T-helper 17 cell (primary cell): ENCODE data around the gene CLSTN2. TPM values are rescaled to one million over a fixed set of nuclear protein-coding genes. Genes with fewer than 3 reads are reported as not detected.

Experiments
- ATAC-seq: fragments of 150-1000 bp; cut with Tn5 transposase; 2 replicates; pipeline ENCODE4 v1.10.0; 2021; ENCODE audit warnings: mild to moderate bottlenecking, moderate library complexity
- DNase-seq, 3 donors: peaks; one replicate each; pipeline versions ENCODE4 v3.0.0 to v3.0.0-alpha.2; 2020 to 2021
- H3K9me3 ChIP-seq: one replicate; pipeline ENCODE4 v1.7.0; 2013; ENCODE audit warnings: low read length, mild to moderate bottlenecking; ENCODE audit not compliant: control insufficient read depth, poor library complexity, severe bottlenecking
- H3K27ac Mint-ChIP-seq: one replicate; pipeline ENCODE4 v1.8.0; 2022; ENCODE audit warnings: mild to moderate bottlenecking, moderate library complexity, mixed read lengths
- H3K27me3 Mint-ChIP-seq: one replicate; pipeline ENCODE4 v1.8.0; 2022; ENCODE audit warnings: mixed read lengths
- H3K36me3 Mint-ChIP-seq: one replicate; pipeline ENCODE4 v1.8.0; 2022; ENCODE audit warnings: low read depth, mixed read lengths
- H3K4me1 Mint-ChIP-seq: one replicate; pipeline ENCODE4 v1.8.0; 2022; ENCODE audit warnings: mild to moderate bottlenecking, mixed read lengths
- H3K4me3 Mint-ChIP-seq: one replicate; pipeline ENCODE4 v1.8.0; 2022; ENCODE audit warnings: mild to moderate bottlenecking, moderate library complexity, mixed read lengths
- total RNA-seq, 4 donors: library from RNA in 2 of 4; stranded (reverse) in 2 of 4; gene quantifications; one replicate each; pipeline ENCODE4 v1.2.3 and lab custom pipeline; 2022 to 2026

The CLSTN2 gene
- total RNA-seq, 2 donors from 2014 or later: not detected

DNA sequence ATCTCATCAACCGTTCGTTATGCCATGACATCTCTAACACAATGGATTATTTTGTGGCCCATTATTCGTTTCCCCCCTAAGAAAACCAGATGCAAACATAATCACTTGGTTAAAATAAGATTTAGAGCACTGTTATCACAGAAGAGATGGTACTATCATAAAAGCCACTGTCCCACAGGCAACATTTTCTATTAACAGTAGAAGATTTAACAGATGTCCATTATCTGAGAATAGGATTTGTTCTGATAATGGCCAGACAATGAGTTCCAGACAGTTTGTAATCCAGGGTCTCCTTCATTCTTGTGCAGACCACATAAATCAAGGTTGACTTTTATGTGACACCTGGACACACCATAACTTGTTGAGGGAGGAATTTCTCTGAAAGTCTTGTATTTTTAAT lies 153.1 kb downstream of the CLSTN2 start:
- DNase-seq: no peak
- no peaks in the 10 kb centered on the region for H3K9me3 ChIP-seq
- H3K4me3 Mint-ChIP-seq: no peak overlapping the region
- H3K27ac Mint-ChIP-seq: no peak overlapping the region
- no peaks in the 10 kb centered on the region for H3K36me3 Mint-ChIP-seq
- no peaks in the 10 kb centered on the region for H3K4me1 Mint-ChIP-seq
- H3K27me3 Mint-ChIP-seq: no peaks in the 10 kb centered on the region
- ATAC-seq: no peak

DNA sequence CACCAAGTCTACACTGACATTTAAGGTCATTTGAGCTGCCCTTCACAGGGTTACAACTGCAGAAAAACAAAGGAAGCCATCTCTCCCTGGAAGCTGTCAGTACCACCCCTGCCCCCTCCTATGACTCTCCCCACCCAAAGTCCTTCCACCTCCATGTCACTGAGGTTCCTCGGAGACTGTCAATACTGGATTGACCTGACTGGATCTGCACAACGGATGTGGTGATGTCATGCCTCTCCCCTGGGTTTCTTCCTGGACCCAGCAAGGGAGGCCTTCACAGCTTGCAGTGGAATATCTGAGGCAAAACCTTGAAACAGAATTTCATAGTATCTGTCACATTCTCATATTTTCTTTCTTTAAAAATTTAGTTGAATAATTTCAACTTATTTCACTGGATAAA lies 153.5 kb downstream of the CLSTN2 start:
- no peaks in the 10 kb centered on the region for H3K27me3 Mint-ChIP-seq
- no peak for DNase-seq
- H3K4me1 Mint-ChIP-seq: no peaks in the 10 kb centered on the region
- H3K36me3 Mint-ChIP-seq: no peaks in the 10 kb centered on the region
- H3K27ac Mint-ChIP-seq: no peak overlapping the region
- no peaks in the 10 kb centered on the region for H3K9me3 ChIP-seq
- no peak for ATAC-seq
- no peak overlapping the region for H3K4me3 Mint-ChIP-seq

DNA sequence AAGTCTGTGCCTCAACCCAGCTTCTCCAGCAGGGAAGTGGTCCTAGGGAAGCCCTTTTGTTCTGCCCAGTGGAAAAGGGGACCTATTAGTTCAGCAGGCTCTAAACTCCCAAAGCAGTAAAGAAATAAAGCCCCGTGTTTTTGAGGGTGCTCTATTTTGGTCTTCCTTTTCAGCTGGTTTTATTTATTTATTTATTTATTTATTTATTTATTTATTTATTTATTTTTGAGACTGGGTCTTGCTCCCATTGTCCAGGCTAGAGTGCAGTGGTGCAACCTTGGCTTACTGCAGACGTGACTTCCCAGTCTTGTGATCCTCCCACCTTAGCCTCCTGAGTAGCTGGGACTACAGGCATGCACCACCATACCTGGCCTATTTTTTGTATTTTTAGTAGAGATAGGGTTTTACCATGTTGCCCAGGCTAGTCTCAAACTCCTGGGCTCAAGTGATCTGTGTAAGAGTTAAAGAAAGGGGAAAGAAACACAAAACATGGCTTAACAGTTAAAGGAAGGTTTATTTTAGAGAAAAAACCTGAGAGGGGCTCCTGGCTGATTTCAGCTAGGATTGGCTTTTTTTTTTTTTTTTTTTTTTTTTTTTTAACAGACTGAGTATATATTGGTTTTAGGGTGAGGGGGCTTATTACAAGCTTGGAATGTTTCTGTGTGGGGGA lies 154.6 kb downstream of the CLSTN2 start:
- ATAC-seq (no peak), DNase-seq (no peak)
- H3K9me3 ChIP-seq: no peaks in the 10 kb centered on the region
- no peaks in the 10 kb centered on the region for H3K4me1 Mint-ChIP-seq
- no peak overlapping the region for H3K4me3 Mint-ChIP-seq
- H3K27ac Mint-ChIP-seq: no peak overlapping the region
- H3K27me3 Mint-ChIP-seq: no peaks in the 10 kb centered on the region
- no peaks in the 10 kb centered on the region for H3K36me3 Mint-ChIP-seq

DNA sequence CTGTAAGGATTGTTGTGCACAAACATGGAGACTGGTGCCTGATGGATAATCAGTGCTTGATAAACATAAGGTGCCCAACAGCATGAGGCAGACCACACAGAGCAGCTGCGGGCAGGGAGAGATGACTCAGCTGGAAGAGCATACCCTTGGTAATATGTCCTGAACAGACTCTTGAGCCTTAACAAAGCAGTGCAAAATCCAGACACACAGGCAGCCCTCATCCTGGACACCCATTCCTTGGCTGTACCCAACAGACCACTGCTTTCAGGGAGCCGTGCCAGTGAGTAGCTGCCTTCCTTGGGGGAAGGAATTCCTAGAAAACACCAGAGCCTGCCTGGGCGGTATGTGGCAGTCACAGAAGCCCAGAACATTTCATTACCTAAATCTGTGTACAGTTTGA lies 156.2 kb downstream of the CLSTN2 start:
- Mint-ChIP-seq H3K27ac (no peak overlapping the region), H3K4me1 (no peaks in the 10 kb centered on the region), H3K36me3 (no peaks in the 10 kb centered on the region), H3K4me3 (no peak overlapping the region), H3K27me3 (no peaks in the 10 kb centered on the region)
- no peak for DNase-seq
- no peaks in the 10 kb centered on the region for H3K9me3 ChIP-seq
- ATAC-seq: no peak

DNA sequence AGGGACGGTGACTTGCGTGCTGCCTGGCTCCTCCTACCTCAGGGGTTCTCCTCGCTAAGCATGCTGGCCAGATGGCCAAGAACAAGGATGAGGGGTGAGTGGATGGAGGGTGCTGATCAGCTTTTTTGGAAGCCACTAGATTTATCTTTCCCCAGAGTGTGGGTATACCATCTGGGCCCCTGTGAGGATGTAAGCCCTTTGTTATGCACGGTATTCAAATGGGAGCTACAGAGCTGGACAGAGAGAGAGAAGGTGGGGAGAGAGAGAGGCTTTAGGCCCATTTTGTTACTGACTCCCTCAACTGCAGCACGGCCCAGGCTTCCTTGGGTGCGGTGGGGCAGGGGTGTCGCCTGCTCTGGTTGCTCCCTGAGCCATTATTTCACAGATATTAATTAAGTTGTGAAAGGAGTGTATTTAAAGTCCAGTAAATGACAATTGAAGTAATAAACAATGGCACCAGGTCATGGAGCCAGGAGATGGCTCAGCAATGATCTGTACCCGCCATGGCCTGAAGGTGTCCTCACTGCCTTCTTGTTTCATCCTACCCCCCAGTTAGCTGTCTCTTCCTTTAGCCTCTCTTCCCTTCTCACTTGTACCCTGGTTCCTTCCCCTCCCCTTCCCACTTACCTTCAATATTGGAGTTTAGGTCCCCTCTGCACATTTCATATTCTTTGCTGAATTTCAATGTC lies 158.0 kb downstream of the CLSTN2 start:
- no peaks in the 10 kb centered on the region for H3K36me3 Mint-ChIP-seq
- ATAC-seq: no peak
- no peak overlapping the region for H3K4me3 Mint-ChIP-seq
- H3K27me3 Mint-ChIP-seq: peaks cover 6% of the 10 kb centered on the region
- H3K9me3 ChIP-seq: no peaks in the 10 kb centered on the region
- DNase-seq: no peak
- H3K4me1 Mint-ChIP-seq: no peaks in the 10 kb centered on the region
- H3K27ac Mint-ChIP-seq: no peak overlapping the region

DNA sequence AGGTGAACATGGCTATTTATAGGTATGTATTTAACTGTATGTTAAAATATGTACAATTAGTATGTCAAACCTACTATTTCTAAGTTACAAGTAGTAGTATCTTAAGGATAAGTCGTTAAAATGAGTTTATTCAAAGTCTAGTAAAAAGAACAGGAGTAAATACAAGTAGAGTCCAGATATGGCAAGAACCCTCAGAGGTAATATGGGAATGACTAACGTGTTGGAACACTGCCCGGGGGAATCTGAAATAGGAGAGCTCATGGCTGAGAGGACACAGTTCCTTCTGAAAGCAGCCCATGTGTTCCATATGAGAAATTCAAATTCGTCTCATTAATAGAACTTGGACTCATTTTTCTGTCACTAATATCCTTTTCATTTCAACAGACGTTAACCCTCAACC lies 158.8 kb downstream of the CLSTN2 start:
- Mint-ChIP-seq H3K4me1 (no peaks in the 10 kb centered on the region), H3K27me3 (peaks cover 6% of the 10 kb centered on the region), H3K27ac (no peak overlapping the region), H3K4me3 (no peak overlapping the region), H3K36me3 (no peaks in the 10 kb centered on the region)
- DNase-seq: no peak
- no peaks in the 10 kb centered on the region for H3K9me3 ChIP-seq
- no peak for ATAC-seq

DNA sequence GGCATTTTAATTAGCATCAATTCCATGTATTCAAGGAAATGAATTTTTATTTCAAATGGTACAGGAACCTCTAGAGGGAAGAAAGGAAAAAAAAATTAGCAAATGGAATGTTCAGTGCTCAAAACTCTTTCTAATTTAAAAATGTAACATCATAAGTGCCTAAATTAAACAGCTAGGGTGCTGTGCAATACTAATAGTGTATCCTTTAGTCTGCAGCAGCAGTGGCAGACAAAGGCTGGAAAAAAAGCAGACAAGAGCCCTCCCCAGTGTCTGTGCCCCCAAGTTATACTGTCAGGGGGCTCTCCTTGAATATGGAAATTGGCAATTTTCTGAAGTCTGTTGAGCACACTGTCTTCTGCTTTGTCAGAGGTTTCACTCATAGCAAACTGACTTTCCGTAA lies 159.5 kb downstream of the CLSTN2 start:
- Mint-ChIP-seq H3K4me3 (no peak overlapping the region), H3K27me3 (peaks cover 6% of the 10 kb centered on the region), H3K36me3 (no peaks in the 10 kb centered on the region), H3K4me1 (no peaks in the 10 kb centered on the region), H3K27ac (no peak overlapping the region)
- DNase-seq (no peak), ATAC-seq (no peak)
- H3K9me3 ChIP-seq: no peaks in the 10 kb centered on the region

DNA sequence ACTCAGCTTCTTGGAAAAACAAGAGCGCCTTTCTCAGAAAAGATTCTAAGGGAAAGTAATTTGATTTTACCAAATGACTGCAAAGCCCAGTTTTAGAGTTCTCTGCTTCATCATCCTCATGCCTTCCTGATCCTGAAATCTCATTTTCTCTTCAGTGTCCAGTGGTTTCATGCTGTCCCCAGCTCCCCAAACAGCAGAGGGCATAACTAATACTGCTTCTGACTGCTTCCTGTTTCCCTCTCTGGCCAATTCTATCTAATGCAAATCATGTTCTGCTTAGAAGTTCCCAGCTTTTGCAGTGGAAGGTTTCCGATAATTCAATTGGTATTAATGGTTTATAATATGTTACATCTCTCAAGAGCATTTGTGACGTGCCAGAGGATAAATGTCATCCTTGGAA lies 161.1 kb downstream of the CLSTN2 start:
- no peak for ATAC-seq
- Mint-ChIP-seq H3K4me3 (no peak overlapping the region), H3K4me1 (no peaks in the 10 kb centered on the region), H3K27me3 (peaks cover 6% of the 10 kb centered on the region), H3K36me3 (no peaks in the 10 kb centered on the region), H3K27ac (no peak overlapping the region)
- DNase-seq: no peak
- H3K9me3 ChIP-seq: no peaks in the 10 kb centered on the region

DNA sequence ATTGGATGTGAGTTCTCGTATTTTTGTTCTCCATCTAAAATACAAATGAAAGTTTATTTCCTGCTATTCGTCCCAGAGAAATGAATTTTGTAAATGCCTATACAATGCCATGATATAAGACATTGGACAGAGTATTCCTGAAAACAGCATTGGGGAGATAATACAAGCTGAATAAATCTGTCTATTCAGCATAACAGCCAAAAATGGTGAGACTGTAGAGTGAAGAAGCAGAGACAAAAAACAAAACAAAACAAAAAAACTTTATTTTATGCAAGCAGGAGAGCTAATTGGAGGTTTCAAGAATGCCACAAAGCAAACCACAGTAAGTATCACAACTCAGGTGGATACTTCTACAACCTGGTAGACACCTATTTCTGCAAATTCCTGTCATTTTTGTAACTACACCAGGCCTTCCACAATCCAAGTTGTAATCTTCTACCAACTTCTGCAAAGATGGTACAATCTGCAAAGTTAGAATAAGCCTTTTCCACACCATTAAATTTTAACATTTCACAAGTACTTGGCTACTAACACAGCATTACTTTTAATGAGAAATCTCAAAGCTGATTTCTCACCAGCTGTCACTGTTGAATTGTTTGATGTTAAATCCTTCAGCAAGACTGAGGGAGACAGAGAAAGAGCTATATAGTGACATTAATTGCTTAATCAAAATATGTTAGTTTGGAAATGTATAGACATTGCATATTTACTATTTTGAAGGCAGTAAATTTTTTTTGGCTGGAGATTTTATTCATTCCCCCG lies 163.1 kb downstream of the CLSTN2 start:
- ATAC-seq (no peak), DNase-seq (no peak)
- no peaks in the 10 kb centered on the region for H3K4me1 Mint-ChIP-seq
- H3K4me3 Mint-ChIP-seq: no peak overlapping the region
- H3K27ac Mint-ChIP-seq: no peak overlapping the region
- no peaks in the 10 kb centered on the region for H3K36me3 Mint-ChIP-seq
- H3K27me3 Mint-ChIP-seq: peaks cover 6% of the 10 kb centered on the region
- H3K9me3 ChIP-seq: no peaks in the 10 kb centered on the region

DNA sequence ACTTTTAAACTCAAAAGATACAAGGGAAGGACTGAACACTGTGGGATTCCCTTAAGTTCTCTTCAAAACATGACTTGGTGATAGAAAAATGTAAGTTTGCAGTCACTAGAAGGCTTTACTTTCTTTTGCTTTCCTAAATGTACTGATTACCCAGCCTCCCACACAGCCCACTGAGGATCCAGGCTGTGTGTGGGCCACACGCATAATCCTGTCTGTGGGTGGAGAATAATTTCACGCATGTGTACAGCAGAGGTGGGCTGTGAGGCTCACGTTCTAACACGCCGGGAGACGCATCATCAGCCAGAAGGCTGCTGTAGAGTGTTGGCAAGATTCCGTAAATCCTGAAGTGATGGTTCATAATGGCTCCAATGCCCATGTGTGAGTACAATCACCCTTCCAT lies 165.5 kb downstream of the CLSTN2 start:
- no peak for DNase-seq
- Mint-ChIP-seq H3K4me3 (no peak overlapping the region), H3K4me1 (no peaks in the 10 kb centered on the region), H3K36me3 (no peaks in the 10 kb centered on the region), H3K27ac (no peak overlapping the region), H3K27me3 (peaks cover 6% of the 10 kb centered on the region)
- no peak for ATAC-seq
- H3K9me3 ChIP-seq: no peaks in the 10 kb centered on the region

DNA sequence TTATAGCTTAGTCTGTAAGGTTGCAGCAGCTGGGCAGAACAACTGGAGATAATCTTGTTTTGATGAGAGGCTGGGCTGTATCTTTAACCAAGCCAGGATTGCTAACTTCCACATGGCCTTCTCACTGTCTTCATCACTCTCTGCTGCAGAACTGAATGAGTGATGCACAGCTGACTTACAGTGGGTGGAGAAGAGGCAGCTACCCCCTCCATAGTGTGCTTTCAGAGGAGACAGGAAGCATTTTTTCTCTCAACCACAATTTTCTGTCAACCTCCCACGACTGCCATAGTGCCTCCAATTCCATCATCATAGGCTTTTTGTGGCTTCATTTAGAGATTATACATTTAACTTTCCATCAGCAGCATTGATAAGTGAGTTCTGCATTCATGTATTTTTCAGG lies 168.2 kb downstream of the CLSTN2 start:
- no peaks in the 10 kb centered on the region for H3K27me3 Mint-ChIP-seq
- no peak overlapping the region for H3K27ac Mint-ChIP-seq
- H3K4me1 Mint-ChIP-seq: no peaks in the 10 kb centered on the region
- ATAC-seq: no peak
- no peak overlapping the region for H3K4me3 Mint-ChIP-seq
- no peaks in the 10 kb centered on the region for H3K36me3 Mint-ChIP-seq
- H3K9me3 ChIP-seq: no peaks in the 10 kb centered on the region
- DNase-seq: no peak

DNA sequence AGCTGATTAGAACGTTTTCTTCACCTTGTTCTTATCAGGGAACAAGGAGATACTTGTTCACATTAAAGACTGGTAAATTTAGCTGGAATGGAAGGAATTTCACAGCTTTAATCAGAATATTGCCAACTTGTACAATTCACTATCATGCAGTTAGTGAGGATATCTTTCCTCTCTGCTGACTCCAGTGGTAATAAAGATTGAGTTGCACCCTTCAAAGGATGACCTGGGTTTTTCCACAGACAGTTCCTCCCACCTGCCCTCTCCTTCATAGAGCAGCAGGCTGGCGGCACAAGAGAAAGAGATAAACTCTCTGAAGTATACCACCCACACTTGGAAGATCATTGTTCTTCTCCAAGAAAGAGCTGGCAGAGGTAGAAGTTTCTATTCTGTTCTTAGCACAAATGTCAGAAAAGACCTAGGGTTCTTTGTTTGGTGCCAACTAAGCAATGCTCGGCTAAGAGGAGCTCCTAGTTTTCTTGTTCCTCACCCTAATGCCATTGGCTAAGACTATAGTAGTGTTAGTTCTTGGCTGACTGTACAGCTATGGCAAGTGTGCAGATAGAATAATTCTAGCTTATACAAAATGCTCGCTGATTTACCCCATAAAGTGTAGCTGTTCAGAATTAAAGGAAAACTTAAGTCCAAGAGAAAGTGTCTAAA lies 169.1 kb downstream of the CLSTN2 start:
- Mint-ChIP-seq H3K4me3 (no peak overlapping the region), H3K36me3 (no peaks in the 10 kb centered on the region), H3K27ac (no peak overlapping the region), H3K27me3 (no peaks in the 10 kb centered on the region), H3K4me1 (no peaks in the 10 kb centered on the region)
- no peaks in the 10 kb centered on the region for H3K9me3 ChIP-seq
- no peak for DNase-seq
- no peak for ATAC-seq

DNA sequence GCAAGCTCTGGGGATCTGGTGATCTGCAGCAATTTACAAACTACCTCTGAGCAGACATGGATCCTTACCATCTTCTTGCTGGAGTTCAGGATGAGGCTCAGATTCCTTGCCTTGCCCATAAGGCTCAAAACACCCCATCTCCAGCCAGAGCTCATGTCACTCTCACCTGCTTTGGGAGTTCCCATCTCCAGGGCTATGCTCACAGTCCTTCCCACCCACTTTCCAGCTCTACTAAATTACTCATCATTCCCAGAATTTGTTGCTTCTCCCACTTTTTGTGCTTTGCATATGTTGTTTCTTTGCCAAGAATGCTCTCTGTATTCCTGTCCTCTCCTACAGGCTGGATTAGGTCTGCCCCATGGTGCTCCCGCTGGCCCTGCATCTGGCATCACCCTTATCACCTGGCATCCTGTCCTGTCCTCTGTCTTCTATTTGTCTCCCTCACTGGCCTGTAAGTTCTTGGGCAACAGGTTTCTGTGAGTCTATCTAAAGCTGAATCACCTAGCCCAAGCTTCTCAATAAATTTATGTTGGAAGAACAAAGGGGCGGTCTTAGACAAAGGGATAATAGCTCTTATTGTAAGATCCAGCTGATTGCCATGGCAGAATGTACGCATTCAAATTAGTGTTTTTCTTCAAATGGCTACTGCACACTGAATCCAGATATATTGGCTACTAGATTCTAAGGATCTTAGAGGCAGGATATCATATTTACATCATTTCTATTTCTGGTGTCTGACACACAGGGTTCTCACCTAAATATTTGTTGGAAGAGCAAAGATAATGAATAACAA lies 179.2 kb downstream of the CLSTN2 start:
- Mint-ChIP-seq H3K36me3 (no peaks in the 10 kb centered on the region), H3K4me3 (no peak overlapping the region), H3K4me1 (no peaks in the 10 kb centered on the region), H3K27me3 (peaks cover 21% of the 10 kb centered on the region), H3K27ac (no peak overlapping the region)
- DNase-seq: no peak
- H3K9me3 ChIP-seq: no peaks in the 10 kb centered on the region
- no peak for ATAC-seq
